Measurements from ENCODE around the gene IMP3. TPM values are rescaled to one million over a fixed set of nuclear protein-coding genes. Genes with fewer than 3 reads are reported as not detected.

Gene IMP3
- total and polyA plus RNA-seq, 9 of the 15 experiments (the other 6 are each of a cell fraction or from before 2014, with no cell fraction given) = 14.5 to 160 (median 74.4) TPM

GRCh38 chr15:75606711-75607699 lies 33.0 kb downstream of the IMP3 start (continued):
- no peak for TF ChIP-seq HNRNPUL1 (IDR thresholded peaks at IDR 0.05; ENCODE audit: low read length)
- TF ChIP-seq SREBF2 (CRISPR knock-in tag; IDR thresholded peaks at IDR 0.05) = no peak
- TF ChIP-seq TOE1 (IDR thresholded peaks at IDR 0.05; ENCODE audit: borderline replicate concordance) = no peak
- TF ChIP-seq TOE1 (CRISPR knock-in tag; IDR thresholded peaks at IDR 0.05; ENCODE audit: borderline replicate concordance, low read depth) = no peak
- no peak for TF ChIP-seq NFIX (CRISPR knock-in tag; IDR thresholded peaks at IDR 0.05; ENCODE audit: low read depth)
- no peak for TF ChIP-seq SOX6 (IDR thresholded peaks at IDR 0.05)
- TF ChIP-seq BCOR (IDR thresholded peaks at IDR 0.05) = no peak
- no peak for TF ChIP-seq HDAC6 (IDR thresholded peaks at IDR 0.05; ENCODE audit: low read depth, low read length)
- TF ChIP-seq, protein P1, sequence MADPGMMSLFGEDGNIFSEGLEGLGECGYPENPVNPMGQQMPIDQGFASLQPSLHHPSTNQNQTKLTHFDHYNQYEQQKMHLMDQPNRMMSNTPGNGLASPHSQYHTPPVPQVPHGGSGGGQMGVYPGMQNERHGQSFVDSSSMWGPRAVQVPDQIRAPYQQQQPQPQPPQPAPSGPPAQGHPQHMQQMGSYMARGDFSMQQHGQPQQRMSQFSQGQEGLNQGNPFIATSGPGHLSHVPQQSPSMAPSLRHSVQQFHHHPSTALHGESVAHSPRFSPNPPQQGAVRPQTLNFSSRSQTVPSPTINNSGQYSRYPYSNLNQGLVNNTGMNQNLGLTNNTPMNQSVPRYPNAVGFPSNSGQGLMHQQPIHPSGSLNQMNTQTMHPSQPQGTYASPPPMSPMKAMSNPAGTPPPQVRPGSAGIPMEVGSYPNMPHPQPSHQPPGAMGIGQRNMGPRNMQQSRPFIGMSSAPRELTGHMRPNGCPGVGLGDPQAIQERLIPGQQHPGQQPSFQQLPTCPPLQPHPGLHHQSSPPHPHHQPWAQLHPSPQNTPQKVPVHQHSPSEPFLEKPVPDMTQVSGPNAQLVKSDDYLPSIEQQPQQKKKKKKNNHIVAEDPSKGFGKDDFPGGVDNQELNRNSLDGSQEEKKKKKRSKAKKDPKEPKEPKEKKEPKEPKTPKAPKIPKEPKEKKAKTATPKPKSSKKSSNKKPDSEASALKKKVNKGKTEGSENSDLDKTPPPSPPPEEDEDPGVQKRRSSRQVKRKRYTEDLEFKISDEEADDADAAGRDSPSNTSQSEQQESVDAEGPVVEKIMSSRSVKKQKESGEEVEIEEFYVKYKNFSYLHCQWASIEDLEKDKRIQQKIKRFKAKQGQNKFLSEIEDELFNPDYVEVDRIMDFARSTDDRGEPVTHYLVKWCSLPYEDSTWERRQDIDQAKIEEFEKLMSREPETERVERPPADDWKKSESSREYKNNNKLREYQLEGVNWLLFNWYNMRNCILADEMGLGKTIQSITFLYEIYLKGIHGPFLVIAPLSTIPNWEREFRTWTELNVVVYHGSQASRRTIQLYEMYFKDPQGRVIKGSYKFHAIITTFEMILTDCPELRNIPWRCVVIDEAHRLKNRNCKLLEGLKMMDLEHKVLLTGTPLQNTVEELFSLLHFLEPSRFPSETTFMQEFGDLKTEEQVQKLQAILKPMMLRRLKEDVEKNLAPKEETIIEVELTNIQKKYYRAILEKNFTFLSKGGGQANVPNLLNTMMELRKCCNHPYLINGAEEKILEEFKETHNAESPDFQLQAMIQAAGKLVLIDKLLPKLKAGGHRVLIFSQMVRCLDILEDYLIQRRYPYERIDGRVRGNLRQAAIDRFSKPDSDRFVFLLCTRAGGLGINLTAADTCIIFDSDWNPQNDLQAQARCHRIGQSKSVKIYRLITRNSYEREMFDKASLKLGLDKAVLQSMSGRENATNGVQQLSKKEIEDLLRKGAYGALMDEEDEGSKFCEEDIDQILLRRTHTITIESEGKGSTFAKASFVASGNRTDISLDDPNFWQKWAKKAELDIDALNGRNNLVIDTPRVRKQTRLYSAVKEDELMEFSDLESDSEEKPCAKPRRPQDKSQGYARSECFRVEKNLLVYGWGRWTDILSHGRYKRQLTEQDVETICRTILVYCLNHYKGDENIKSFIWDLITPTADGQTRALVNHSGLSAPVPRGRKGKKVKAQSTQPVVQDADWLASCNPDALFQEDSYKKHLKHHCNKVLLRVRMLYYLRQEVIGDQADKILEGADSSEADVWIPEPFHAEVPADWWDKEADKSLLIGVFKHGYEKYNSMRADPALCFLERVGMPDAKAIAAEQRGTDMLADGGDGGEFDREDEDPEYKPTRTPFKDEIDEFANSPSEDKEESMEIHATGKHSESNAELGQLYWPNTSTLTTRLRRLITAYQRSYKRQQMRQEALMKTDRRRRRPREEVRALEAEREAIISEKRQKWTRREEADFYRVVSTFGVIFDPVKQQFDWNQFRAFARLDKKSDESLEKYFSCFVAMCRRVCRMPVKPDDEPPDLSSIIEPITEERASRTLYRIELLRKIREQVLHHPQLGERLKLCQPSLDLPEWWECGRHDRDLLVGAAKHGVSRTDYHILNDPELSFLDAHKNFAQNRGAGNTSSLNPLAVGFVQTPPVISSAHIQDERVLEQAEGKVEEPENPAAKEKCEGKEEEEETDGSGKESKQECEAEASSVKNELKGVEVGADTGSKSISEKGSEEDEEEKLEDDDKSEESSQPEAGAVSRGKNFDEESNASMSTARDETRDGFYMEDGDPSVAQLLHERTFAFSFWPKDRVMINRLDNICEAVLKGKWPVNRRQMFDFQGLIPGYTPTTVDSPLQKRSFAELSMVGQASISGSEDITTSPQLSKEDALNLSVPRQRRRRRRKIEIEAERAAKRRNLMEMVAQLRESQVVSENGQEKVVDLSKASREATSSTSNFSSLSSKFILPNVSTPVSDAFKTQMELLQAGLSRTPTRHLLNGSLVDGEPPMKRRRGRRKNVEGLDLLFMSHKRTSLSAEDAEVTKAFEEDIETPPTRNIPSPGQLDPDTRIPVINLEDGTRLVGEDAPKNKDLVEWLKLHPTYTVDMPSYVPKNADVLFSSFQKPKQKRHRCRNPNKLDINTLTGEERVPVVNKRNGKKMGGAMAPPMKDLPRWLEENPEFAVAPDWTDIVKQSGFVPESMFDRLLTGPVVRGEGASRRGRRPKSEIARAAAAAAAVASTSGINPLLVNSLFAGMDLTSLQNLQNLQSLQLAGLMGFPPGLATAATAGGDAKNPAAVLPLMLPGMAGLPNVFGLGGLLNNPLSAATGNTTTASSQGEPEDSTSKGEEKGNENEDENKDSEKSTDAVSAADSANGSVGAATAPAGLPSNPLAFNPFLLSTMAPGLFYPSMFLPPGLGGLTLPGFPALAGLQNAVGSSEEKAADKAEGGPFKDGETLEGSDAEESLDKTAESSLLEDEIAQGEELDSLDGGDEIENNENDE (IDR thresholded peaks at IDR 0.05; ENCODE audit: low read depth, low read length) = no peak
- TF ChIP-seq TCF3 (CRISPR knock-in tag; IDR thresholded peaks at IDR 0.05) = peak; percentile 84
- no peak for TF ChIP-seq EZH2 (IDR thresholded peaks at IDR 0.05; ENCODE audit: borderline replicate concordance, low read depth, low read length)
- TF ChIP-seq POLR2AphosphoS5 (IDR thresholded peaks at IDR 0.05; ENCODE audit: control insufficient read depth, insufficient read depth, low read depth, low read length) = peak; percentile 50; the same call in 1 of the 2 replicates
- TF ChIP-seq NCOR1 (IDR thresholded peaks at IDR 0.05) = peak; percentile 75; the same call in 1 of the 2 replicates
